Stimulated activated CD4-positive, alpha-beta T cell treated with anti-CD3 and anti-CD28 coated beads, Interleukin-12 subunit alpha, Interleukin-12 subunit beta, amount 100 ng/mL, for 48 hours (primary cell): ENCODE data around the gene NTN1.

ENCODE experiments used
- DNase-seq, 3 donors: peaks; one replicate each; pipeline ENCODE4 v3.0.0-alpha.2; 2020; ENCODE audit warnings: low read depth in 2 of 3, low spot score in 1 of 3

Gene NTN1

GRCh38 chr17:9212376-9213302 lies 191.3 kb downstream of the NTN1 start:
- no peak for DNase-seq

- DNase-seq: no peak
These were observed 192.0 kb downstream of the NTN1 start for GRCh38 chr17:9213303-9213640.

GRCh38 chr17:9215465-9215864 lies 194.2 kb downstream of the NTN1 start:
- no peak for DNase-seq

- no peak for DNase-seq
These were observed 196.1 kb downstream of the NTN1 start for GRCh38 chr17:9217151-9218056.

- DNase-seq: no peak
These were observed 196.8 kb downstream of the NTN1 start for GRCh38 chr17:9218064-9218635.

GRCh38 chr17:9218911-9219310 lies 197.6 kb downstream of the NTN1 start:
- no peak for DNase-seq

- DNase-seq: no peak
These were observed 198.5 kb downstream of the NTN1 start for GRCh38 chr17:9219631-9220397.

- no peak for DNase-seq
These were observed 199.3 kb downstream of the NTN1 start for GRCh38 chr17:9220398-9221146.

- no peak for DNase-seq
These were observed 200.0 kb downstream of the NTN1 start for GRCh38 chr17:9221147-9221921.

- DNase-seq: no peak
These were observed 200.5 kb downstream of the NTN1 start for GRCh38 chr17:9221922-9222180.

- DNase-seq: no peak
These were observed 202.2 kb downstream of the NTN1 start for GRCh38 chr17:9223531-9223930.

- DNase-seq: no peak
These were observed 203.2 kb downstream of the NTN1 start for GRCh38 chr17:9224485-9224884.

- DNase-seq: no peak
These were observed 204.2 kb downstream of the NTN1 start for GRCh38 chr17:9225305-9226101.

GRCh38 chr17:9226130-9226793 lies 205.0 kb downstream of the NTN1 start:
- no peak for DNase-seq

GRCh38 chr17:9226794-9227135 lies 205.5 kb downstream of the NTN1 start:
- no peak for DNase-seq

GRCh38 chr17:9227819-9228407 lies 206.6 kb downstream of the NTN1 start:
- no peak for DNase-seq

- DNase-seq: no peak
These were observed 207.3 kb downstream of the NTN1 start for GRCh38 chr17:9228408-9229159.
